GM12875 (cell line): ENCODE results near the gene CXCR2.

ENCODE experiments used
- H3K4me3 ChIP-seq: one replicate; pipeline ENCODE4 v1.5.1; 2011; ENCODE audit warnings: low read depth, low read length, control low read depth
- CTCF ChIP-seq: IDR thresholded peaks from 2 replicates; pipeline ENCODE4 v1.5.1; 2011; ENCODE audit warnings: low read depth, mild to moderate bottlenecking, control low read depth, inconsistent platforms, low read length, moderate library complexity, borderline replicate concordance; ENCODE audit not compliant: insufficient read depth

The CXCR2 gene

GRCh38 chr2:218137514-218137913 is 11.7 kb downstream of the CXCR2 start:
- no peak overlapping the region for H3K4me3 ChIP-seq
- TF ChIP-seq CTCF, result no peak

- TF ChIP-seq CTCF, result no peak
- no peak overlapping the region for H3K4me3 ChIP-seq
Measured at GRCh38 chr2:218138047-218138446, 12.2 kb downstream of the CXCR2 start.

- no peak for TF ChIP-seq CTCF
Measured at GRCh38 chr2:218145124-218145523, 19.3 kb downstream of the CXCR2 start.

GRCh38 chr2:218146056-218146455 is 20.2 kb downstream of the CXCR2 start:
- TF ChIP-seq CTCF, result no peak
- no peak overlapping the region for H3K4me3 ChIP-seq

More at GRCh38 chr2:218145124-218145523, 19.3 kb downstream of the CXCR2 start:
- H3K4me3 ChIP-seq, result no peak overlapping the region

GRCh38 chr2:218149098-218149497 is 23.3 kb downstream of the CXCR2 start:
- H3K4me3 ChIP-seq, result no peak overlapping the region
- TF ChIP-seq CTCF, result no peak

- H3K4me3 ChIP-seq, result no peak overlapping the region
- no peak for TF ChIP-seq CTCF
Measured at GRCh38 chr2:218149848-218150440, 24.1 kb downstream of the CXCR2 start.

- H3K4me3 ChIP-seq, result no peak overlapping the region
- TF ChIP-seq CTCF, result no peak
Measured at GRCh38 chr2:218152172-218152571, 26.3 kb downstream of the CXCR2 start.
